Panc1 (cell line): ENCODE measurements around the gene MLLT10. TPM values are rescaled to one million over a fixed set of nuclear protein-coding genes. Genes with fewer than 3 reads are reported as not detected.
"Not testable (repeated sequence)": the region's sequence is repeated elsewhere in the genome, so short reads cannot be mapped to it uniquely, and the experiment has no call there.

Source experiments
- ATAC-seq: fragments of 200-7000 bp; cut with Tn5 transposase; 2 replicates; pipeline ENCODE4 v1.9.1; 2020; ENCODE audit warnings: mild to moderate bottlenecking, moderate library complexity
- BruUV-seq: library from RNA; stranded (reverse); fragments of 400-500 nt; replicated peaks from 2 replicates; lab custom pipeline; 2021; lab: Mats Ljungman, UMichigan
- CTCF ChIA-PET: fragments of 300-600 bp; sonication (Branson Sonifier 250); formaldehyde crosslinking; loops from one replicate; lab custom pipeline; 2022; ENCODE audit warnings: antibody characterized with exemption; lab: Charles Lee
- POLR2A ChIA-PET: fragments of 300-600 bp; sonication (Branson Sonifier 250); formaldehyde crosslinking; loops from one replicate; lab custom pipeline; 2022; ENCODE audit warnings: antibody characterized with exemption; lab: Charles Lee
- DNase-seq: peaks from one replicate; pipeline ENCODE4 v3.0.0-alpha.2; 2010; ENCODE audit warnings: low read depth, low spot score
- H3K27ac ChIP-seq: 2 replicates; pipeline ENCODE4 v1.5.1; 2011; ENCODE audit warnings: mild to moderate bottlenecking, low read length, inconsistent platforms
- H3K27me3 ChIP-seq: fragments of 200-500 bp; sonication (Bioruptor generic); 2 replicates; pipeline ENCODE4 v1.6.0; 2014; ENCODE audit warnings: low read length, inconsistent platforms; ENCODE audit not compliant: control insufficient read depth, insufficient read depth
- H3K36me3 ChIP-seq: fragments of 200-500 bp; sonication (Bioruptor generic); 2 replicates; pipeline ENCODE4 v1.5.1; 2014; ENCODE audit warnings: inconsistent platforms, mild to moderate bottlenecking, low read length, moderate library complexity; ENCODE audit not compliant: control insufficient read depth, insufficient read depth
- H3K4me1 ChIP-seq: 2 replicates; pipeline ENCODE4 v1.5.1; 2011; ENCODE audit warnings: inconsistent platforms, mild to moderate bottlenecking, low read length, moderate library complexity; ENCODE audit not compliant: control insufficient read depth, insufficient read depth
- H3K4me3 ChIP-seq, 2 experiments: 2 replicates each; pipeline ENCODE4 v1.5.1; 2011 to 2012; ENCODE audit warnings: low read depth in 2 of 2, low read length in 2 of 2, mild to moderate bottlenecking in 2 of 2, inconsistent platforms in 1 of 2, moderate library complexity in 1 of 2
- H3K9me3 ChIP-seq: fragments of 200-500 bp; sonication (Bioruptor generic); 2 replicates; pipeline ENCODE4 v1.5.1; 2014; ENCODE audit warnings: low read depth, mild to moderate bottlenecking, inconsistent platforms, low read length, moderate library complexity; ENCODE audit not compliant: control insufficient read depth, insufficient read depth
- POLR2AphosphoS5 ChIP-seq: IDR thresholded peaks from 2 replicates; pipeline ENCODE4 v1.6.1; 2012; ENCODE audit warnings: mild to moderate bottlenecking, low read depth, low read length, moderate library complexity
- REST ChIP-seq, 2 experiments: IDR thresholded peaks; 2 replicates each; pipeline ENCODE4 v1.6.1; 2011 to 2012; ENCODE audit warnings: low read depth in 2 of 2, control low read depth in 1 of 2, low read length in 1 of 2, mild to moderate bottlenecking in 1 of 2, moderate library complexity in 1 of 2; ENCODE audit not compliant: insufficient read depth in 1 of 2
- SIN3A ChIP-seq: IDR thresholded peaks from 2 replicates; pipeline ENCODE4 v1.6.1; 2012; ENCODE audit warnings: low read depth, mild to moderate bottlenecking, low read length, moderate library complexity, borderline replicate concordance; ENCODE audit not compliant: insufficient read depth
- TCF7L2 ChIP-seq: IDR thresholded peaks from 2 replicates; pipeline ENCODE4 v1.6.1; 2011; ENCODE audit warnings: mild to moderate bottlenecking, low read depth, low read length, inconsistent platforms
- in situ Hi-C: cut with HindIII; loops from 2 replicates; pipeline ENCODE4 v1.10.0; 2016; ENCODE audit warnings: low sequenced_read_pairs, low pct_unique_long_range_greater_than_20kb
- intact Hi-C: fragments of 100-400 bp; cut with micrococcal nuclease; formaldehyde crosslinking; loops from one replicate; pipeline ENCODE4 v1.10.0; 2022; ENCODE audit not compliant: unreplicated experiment
- total RNA-seq: library from RNA; stranded (reverse); gene quantifications from one replicate; pipeline ENCODE4 v1.2.1, GENCODE V29; 2021; ENCODE audit not compliant: unreplicated experiment
- TF ChIP-seq, protein P1 (sequence below): fragments of 450-650 bp; IDR thresholded peaks from 2 replicates; pipeline ENCODE4 v1.5.1; 2017; ENCODE audit warnings: mild to moderate bottlenecking

MLLT10 gene
- total RNA-seq, 1 experiment from 2014 or later, result 33.4 TPM

GRCh38 chr10:21579291-21579690 is 45.3 kb downstream of the MLLT10 start:
- Histone ChIP-seq H3K4me1 (no peaks in the 10 kb centered on the region; the same call in 1 of the 2 replicates), H3K27ac (no peak overlapping the region), H3K9me3 (no peaks in the 10 kb centered on the region), H3K27me3 (no peaks in the 10 kb centered on the region), H3K36me3 (no peaks in the 10 kb centered on the region), H3K4me3 (no peak overlapping the region)
- intact Hi-C loops, result no loop called here
- POLR2A ChIA-PET, result no interaction called here
- CTCF ChIA-PET, result interaction anchor here (0.7 kb wide), 1 partner anchor 108 kb away, joined by 5 read pairs; no protein-coding TSS in a partner anchor
- no TSS peak for BruUV-seq
- in situ Hi-C loops, result no loop called here
- DNase-seq (no peak), ATAC-seq (no peak)
- TF ChIP-seq REST (IDR thresholded peaks at IDR 0.05; ENCODE audit: insufficient read depth in 1 of 2, low read depth in 2 of 2, low read length in 1 of 2) (no peak), TCF7L2 (no peak), SIN3A (no peak), POLR2AphosphoS5 (no peak)
- TF ChIP-seq, protein P1, sequence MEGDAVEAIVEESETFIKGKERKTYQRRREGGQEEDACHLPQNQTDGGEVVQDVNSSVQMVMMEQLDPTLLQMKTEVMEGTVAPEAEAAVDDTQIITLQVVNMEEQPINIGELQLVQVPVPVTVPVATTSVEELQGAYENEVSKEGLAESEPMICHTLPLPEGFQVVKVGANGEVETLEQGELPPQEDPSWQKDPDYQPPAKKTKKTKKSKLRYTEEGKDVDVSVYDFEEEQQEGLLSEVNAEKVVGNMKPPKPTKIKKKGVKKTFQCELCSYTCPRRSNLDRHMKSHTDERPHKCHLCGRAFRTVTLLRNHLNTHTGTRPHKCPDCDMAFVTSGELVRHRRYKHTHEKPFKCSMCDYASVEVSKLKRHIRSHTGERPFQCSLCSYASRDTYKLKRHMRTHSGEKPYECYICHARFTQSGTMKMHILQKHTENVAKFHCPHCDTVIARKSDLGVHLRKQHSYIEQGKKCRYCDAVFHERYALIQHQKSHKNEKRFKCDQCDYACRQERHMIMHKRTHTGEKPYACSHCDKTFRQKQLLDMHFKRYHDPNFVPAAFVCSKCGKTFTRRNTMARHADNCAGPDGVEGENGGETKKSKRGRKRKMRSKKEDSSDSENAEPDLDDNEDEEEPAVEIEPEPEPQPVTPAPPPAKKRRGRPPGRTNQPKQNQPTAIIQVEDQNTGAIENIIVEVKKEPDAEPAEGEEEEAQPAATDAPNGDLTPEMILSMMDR, result no peak

DNA sequence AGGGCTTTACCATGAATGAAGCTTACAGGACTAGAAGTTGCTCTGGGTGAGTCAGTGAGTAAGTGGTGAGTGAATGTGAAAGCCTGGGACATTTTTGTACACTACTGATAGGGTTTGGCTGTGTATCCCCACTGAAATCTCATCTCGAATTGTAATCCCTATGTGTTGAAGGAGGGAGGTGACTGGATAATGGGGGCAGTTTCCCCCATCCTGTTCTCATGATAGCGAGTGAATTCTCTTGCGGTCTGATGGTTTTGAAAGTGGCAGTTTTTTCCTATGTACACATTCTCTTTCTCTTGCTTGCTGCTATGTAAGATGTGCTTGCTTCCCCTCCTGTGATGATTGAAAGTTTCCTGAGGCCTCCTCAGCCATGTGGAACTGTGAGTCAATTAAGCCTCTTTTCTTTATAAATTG is 47.4 kb downstream of the MLLT10 start:
- POLR2A ChIA-PET, H3K9me3 ChIP-seq, in situ Hi-C loops, DNase-seq, CTCF ChIA-PET, H3K27me3 ChIP-seq, H3K4me1 ChIP-seq, BruUV-seq, H3K27ac ChIP-seq, H3K4me3 ChIP-seq, H3K36me3 ChIP-seq, ATAC-seq, intact Hi-C loops: not testable (repeated sequence)

- Histone ChIP-seq H3K9me3 (no peaks in the 10 kb centered on the region), H3K27ac (no peak overlapping the region), H3K36me3 (no peaks in the 10 kb centered on the region; the same call in 1 of the 2 replicates), H3K27me3 (no peaks in the 10 kb centered on the region), H3K4me1 (no peaks in the 10 kb centered on the region), H3K4me3 (no peak overlapping the region)
- ChIA-PET CTCF (no interaction called here), POLR2A (no interaction called here)
- no TSS peak for BruUV-seq
- ATAC-seq (no peak), DNase-seq (no peak)
- TF ChIP-seq REST (IDR thresholded peaks at IDR 0.05; ENCODE audit: insufficient read depth in 1 of 2, low read depth in 2 of 2, low read length in 1 of 2) (no peak), TCF7L2 (no peak), POLR2AphosphoS5 (no peak), SIN3A (no peak)
- TF ChIP-seq, protein P1, result no peak
- intact Hi-C loops (no loop called here), in situ Hi-C loops (no loop called here)
Observed at GRCh38 chr10:21584834-21585530, 51.0 kb downstream of the MLLT10 start.
